IMR-90 (cell line): Measurements from ENCODE around the gene TRPV3. TPM values are rescaled to one million over a fixed set of nuclear protein-coding genes. Genes with fewer than 3 reads are reported as not detected.
"Not testable (repeated sequence)": the region's sequence is repeated elsewhere in the genome, so short reads cannot be mapped to it uniquely, and the experiment has no call there.

Source experiments
- ATAC-seq: fragments of 200-7000 bp; cut with Tn5 transposase; 2 replicates; pipeline ENCODE4 v1.9.1; 2020; ENCODE audit warnings: low read depth, mild to moderate bottlenecking, moderate library complexity
- BruUV-seq: library from RNA; stranded (reverse); fragments of 400-500 nt; replicated peaks from 2 replicates; lab custom pipeline; 2021; lab: Mats Ljungman, UMichigan
- CTCF ChIA-PET: fragments of 300-600 bp; formaldehyde crosslinking; extraction: SDS; loops from one replicate; lab custom pipeline; 2021; ENCODE audit warnings: antibody characterized with exemption; lab: Yijun Ruan, JAX
- POLR2A ChIA-PET: fragments of 300-600 bp; sonication (Branson Sonifier 250); formaldehyde crosslinking; loops from one replicate; lab custom pipeline; 2022; ENCODE audit warnings: antibody characterized with exemption; ENCODE audit not compliant: unreplicated experiment; lab: Charles Lee
- DNase-seq: peaks from one replicate; pipeline ENCODE4 v3.0.0; 2013
- H2AFZ ChIP-seq: replicated peaks from 2 replicates; pipeline ENCODE3; 2013; ENCODE audit warnings: low read length, mild to moderate bottlenecking; ENCODE audit not compliant: poor library complexity
- H2AK5ac ChIP-seq: 2 replicates; pipeline ENCODE4 v1.6.1; 2013; ENCODE audit warnings: low read depth, low read length, inconsistent platforms
- H2AK9ac ChIP-seq: replicated peaks from 2 replicates; pipeline ENCODE3; 2013; ENCODE audit warnings: mild to moderate bottlenecking, low read depth, low read length, moderate library complexity; ENCODE audit not compliant: poor library complexity
- H2BK120ac ChIP-seq: 2 replicates; pipeline ENCODE4 v1.6.1; 2013; ENCODE audit warnings: low read depth, low read length, inconsistent platforms
- H2BK15ac ChIP-seq: 3 replicates; pipeline ENCODE4 v1.6.1; 2013; ENCODE audit warnings: low read depth, low read length, inconsistent platforms
- H2BK20ac ChIP-seq: 2 replicates; pipeline ENCODE4 v1.6.1; 2013; ENCODE audit warnings: low read depth, mild to moderate bottlenecking, inconsistent platforms, low read length, moderate library complexity
- H2BK5ac ChIP-seq: 2 replicates; pipeline ENCODE4 v1.6.1; 2013; ENCODE audit warnings: mild to moderate bottlenecking, low read depth, low read length, inconsistent platforms; ENCODE audit not compliant: poor library complexity, severe bottlenecking
- H3K14ac ChIP-seq: replicated peaks from 2 replicates; pipeline ENCODE4 v1.6.1; 2013; ENCODE audit warnings: low read depth, low read length, inconsistent platforms
- H3K18ac ChIP-seq: 2 replicates; pipeline ENCODE4 v1.6.1; 2013; ENCODE audit warnings: low read depth, low read length, control low read depth
- H3K23ac ChIP-seq: 2 replicates; pipeline ENCODE4 v1.6.1; 2013; ENCODE audit warnings: low read depth, low read length, inconsistent platforms
- H3K27ac ChIP-seq: 2 replicates; pipeline ENCODE4 v1.5.1; 2013; ENCODE audit warnings: mild to moderate bottlenecking, control low read depth, low read length; ENCODE audit not compliant: insufficient read depth
- H3K27me3 ChIP-seq: 2 replicates; pipeline ENCODE4 v1.6.1; 2013; ENCODE audit warnings: low read length; ENCODE audit not compliant: control insufficient read depth, insufficient read depth
- H3K36me3 ChIP-seq: 2 replicates; pipeline ENCODE4 v1.6.1; 2013; ENCODE audit warnings: low read length, mixed read lengths; ENCODE audit not compliant: control insufficient read depth, insufficient read depth
- H3K4ac ChIP-seq: 2 replicates; pipeline ENCODE4 v1.6.1; 2013; ENCODE audit warnings: low read depth, low read length, inconsistent platforms
- H3K4me1 ChIP-seq: 2 replicates; pipeline ENCODE4 v1.6.1; 2013; ENCODE audit warnings: low read length, mixed read lengths; ENCODE audit not compliant: control insufficient read depth, insufficient read depth
- H3K4me2 ChIP-seq: 2 replicates; pipeline ENCODE4 v1.6.1; 2013; ENCODE audit warnings: low read depth, mild to moderate bottlenecking, control low read depth, low read length, moderate library complexity
- H3K4me3 ChIP-seq: 2 replicates; pipeline ENCODE4 v1.5.1; 2013; ENCODE audit warnings: low read depth, mild to moderate bottlenecking, control low read depth, low read length, moderate library complexity; ENCODE audit not compliant: insufficient read depth
- H3K56ac ChIP-seq: 2 replicates; pipeline ENCODE4 v1.6.1; 2013; ENCODE audit warnings: low read length, inconsistent platforms; ENCODE audit not compliant: insufficient read depth; ENCODE audit errors: extremely low read depth
- H3K79me1 ChIP-seq, 2 experiments: 2 replicates each; pipeline ENCODE4 v1.6.1; 2013; ENCODE audit warnings: low read length in 2 of 2, inconsistent platforms in 1 of 2, low read depth in 1 of 2
- H3K9ac ChIP-seq: 2 replicates; pipeline ENCODE4 v1.6.1; 2013; ENCODE audit warnings: low read depth, low read length, control low read depth
- H3K9me1 ChIP-seq: 2 replicates; pipeline ENCODE4 v1.6.1; 2013; ENCODE audit warnings: low read length, inconsistent platforms; ENCODE audit not compliant: insufficient read depth
- H3K9me3 ChIP-seq: 2 replicates; pipeline ENCODE4 v1.6.1; 2013; ENCODE audit warnings: low read length; ENCODE audit not compliant: control insufficient read depth, insufficient read depth
- H4K20me1 ChIP-seq: 2 replicates; pipeline ENCODE4 v1.6.1; 2013; ENCODE audit warnings: low read length, inconsistent platforms; ENCODE audit not compliant: insufficient read depth
- H4K5ac ChIP-seq: 2 replicates; pipeline ENCODE4 v1.6.1; 2013; ENCODE audit warnings: mild to moderate bottlenecking, low read depth, low read length, control low read depth
- H4K8ac ChIP-seq, 2 experiments: 2 replicates each; pipeline ENCODE4 v1.6.1; 2013; ENCODE audit warnings: low read depth in 2 of 2, low read length in 2 of 2, control low read depth in 1 of 2, inconsistent platforms in 1 of 2
- H4K91ac ChIP-seq: 2 replicates; pipeline ENCODE4 v1.6.1; 2013; ENCODE audit warnings: low read depth, low read length, inconsistent platforms; ENCODE audit not compliant: insufficient read depth
- RFX5 ChIP-seq: IDR thresholded peaks from 2 replicates; pipeline ENCODE4 v1.8.0; 2012; ENCODE audit warnings: low read depth, mild to moderate bottlenecking, low read length, moderate library complexity
- USF2 ChIP-seq: fragments of 150-350 bp; IDR thresholded peaks from 2 replicates; pipeline ENCODE4 v1.6.1; 2017; ENCODE audit warnings: mild to moderate bottlenecking, antibody characterized with exemption, low read length, low read depth
- WGBS, 2 experiments: methylation state at CpG; one replicate each; pipeline versions ENCODE4 v1.1.5 to v1.1.7; 2013; ENCODE audit warnings: missing lambda C conversion rate in 2 of 2; ENCODE audit not compliant: insufficient read length in 1 of 2; ENCODE audit errors: extremely low coverage in 2 of 2; 5-methylcytosine and 5-hydroxymethylcytosine counted together
- dilution Hi-C: fragments of 300-500 bp; cut with HindIII; formaldehyde crosslinking; loops from one replicate; pipeline ENCODE4 v1.14.3; 2018; ENCODE audit warnings: low sequenced_read_pairs; ENCODE audit not compliant: unreplicated experiment
- in situ Hi-C: fragments of 300-500 bp; cut with MboI; formaldehyde crosslinking; loops from 3 replicates; pipeline ENCODE4 v1.14.3; 2019; ENCODE audit warnings: low sequenced_read_pairs, inconsistent platforms, mixed read lengths
- intact Hi-C: fragments of 100-400 bp; cut with micrococcal nuclease; formaldehyde crosslinking; loops from 2 replicates; pipeline ENCODE4 v1.10.0; 2022
- polyA plus RNA-seq, 3 experiments: library from polyadenylated mRNA; depleted of rRNA; stranded (reverse); fragments of >200 nt; gene quantifications; 2 replicates each; pipeline ENCODE4 v1.2.3, GENCODE V29; 2012; ENCODE audit warnings: low replicate concordance in 1 of 3
- total RNA-seq: library from RNA; depleted of rRNA; stranded (reverse); fragments of >200 nt; gene quantifications from 2 replicates; pipeline ENCODE4 v1.2.3, GENCODE V29; 2012

Gene TRPV3
- total and polyA plus RNA-seq, 2 of the 4 experiments (the other 2 are of a cell fraction) = 0.18 to 0.26 TPM

GRCh38 chr17:3469529-3469928, 88.1 kb downstream of the TRPV3 start:
- Histone ChIP-seq H3K14ac (no peak overlapping the region), H2AFZ (no peak overlapping the region), H2BK20ac (no peak overlapping the region), H4K8ac (no peak overlapping the region), H3K4ac (no peak overlapping the region), H2BK5ac (no peak overlapping the region), H4K5ac (no peak overlapping the region), H3K4me3 (no peak overlapping the region), H2BK15ac (no peak overlapping the region), H2AK5ac (no peak overlapping the region), H3K4me2 (no peak overlapping the region), H3K9me1 (no peaks in the 10 kb centered on the region), H3K56ac (no peak overlapping the region), H2BK120ac (no peak overlapping the region), H2AK9ac (no peak overlapping the region), H3K9me3 (peaks cover 3% of the 10 kb centered on the region; the same call in 1 of the 2 replicates), H3K4me1 (no peaks in the 10 kb centered on the region), H3K36me3 (no peaks in the 10 kb centered on the region), H3K27ac (no peak overlapping the region), H3K79me1 (no peaks in the 10 kb centered on the region), H4K91ac (no peak overlapping the region), H3K18ac (no peak overlapping the region), H3K23ac (no peak overlapping the region), H3K9ac (no peak overlapping the region), H3K27me3 (no peaks in the 10 kb centered on the region), H4K20me1 (no peaks in the 10 kb centered on the region)
- dilution Hi-C loops = no loop called here
- no peak for ATAC-seq
- TF ChIP-seq RFX5 = no peak
- no peak for TF ChIP-seq USF2
- ChIA-PET POLR2A (no interaction called here), CTCF (no interaction called here)
- in situ Hi-C loops = no loop called here
- no peak for DNase-seq
- no TSS peak for BruUV-seq
- intact Hi-C loops = no loop called here
- 80% methylated on average over 1 of the region's 5 CpGs; no CpG with 5 or more reads in 1 of the 2 experiments for WGBS, 2 experiments

GRCh38 chr17:3466355-3466754, 91.3 kb downstream of the TRPV3 start:
- dilution Hi-C loops, H3K27me3 ChIP-seq, POLR2A ChIA-PET: not testable (repeated sequence)

More at GRCh38 chr17:3466355-3466754, 91.3 kb downstream of the TRPV3 start:
- H3K9me3 ChIP-seq, H4K91ac ChIP-seq, H4K20me1 ChIP-seq, H3K18ac ChIP-seq, H2BK120ac ChIP-seq, H3K23ac ChIP-seq, H2AFZ ChIP-seq, H3K79me1 ChIP-seq, H3K27ac ChIP-seq, H2AK9ac ChIP-seq, H3K9ac ChIP-seq, in situ Hi-C loops, H3K4me3 ChIP-seq, ATAC-seq, H4K5ac ChIP-seq, H3K9me1 ChIP-seq, BruUV-seq, H3K4me1 ChIP-seq, H3K4me2 ChIP-seq, H4K8ac ChIP-seq, H3K56ac ChIP-seq, CTCF ChIA-PET, DNase-seq, H2BK20ac ChIP-seq, H2BK5ac ChIP-seq, H3K4ac ChIP-seq, H3K14ac ChIP-seq, H2BK15ac ChIP-seq, H3K36me3 ChIP-seq, H2AK5ac ChIP-seq, intact Hi-C loops: not testable (repeated sequence)
- WGBS, 2 experiments = no CpG with 5 or more reads among the region's 1 CpG
